Tibial nerve (tissue), 4 donors: Measurements from ENCODE around the gene ATP5MC3. TPM values are rescaled to one million over a fixed set of nuclear protein-coding genes. Genes with fewer than 3 reads are reported as not detected.

ENCODE experiments used
- DNase-seq, 2 donors: peaks; one replicate each; pipeline ENCODE4 v3.0.0-alpha.2; 2019; ENCODE audit warnings: low spot score in 2 of 2
- H3K27ac ChIP-seq, 4 donors: fragments of 200-600 bp; sonication (generic) in 3 of 4; one replicate each; pipeline ENCODE4 v1.5.1; 2017 to 2019; ENCODE audit warnings: mild to moderate bottlenecking in 1 of 4
- H3K27me3 ChIP-seq, 2 donors: fragments of 200-600 bp; sonication (generic) in 1 of 2; one replicate each; pipeline versions ENCODE4 v1.5.1 to v1.6.0; 2017 to 2019
- H3K36me3 ChIP-seq, 3 donors: fragments of 200-600 bp; sonication (generic); one replicate each; pipeline ENCODE4 v1.5.1; 2018 to 2019
- H3K4me1 ChIP-seq, 4 donors: fragments of 200-600 bp; sonication (generic) in 3 of 4; one replicate each; pipeline ENCODE4 v1.5.1; 2017 to 2019
- H3K4me3 ChIP-seq, 4 donors: fragments of 200-600 bp; sonication (generic) in 3 of 4; one replicate each; pipeline ENCODE4 v1.5.1; 2017 to 2019; ENCODE audit warnings: mild to moderate bottlenecking in 1 of 4, moderate library complexity in 1 of 4
- H3K9me3 ChIP-seq, 4 donors: fragments of 200-600 bp; sonication (generic) in 3 of 4; one replicate each; pipeline ENCODE4 v1.5.1; 2017 to 2019
- CTCF ChIP-seq, 5 experiments: fragments of 200-600 bp in 3 of 5; fragments of 450-650 bp in 2 of 5; sonication (generic) in 3 of 5; IDR thresholded peaks; one replicate each; pipeline ENCODE4 v1.5.1; 2016 to 2019; ENCODE audit warnings: antibody characterized with exemption in 5 of 5, mild to moderate bottlenecking in 3 of 5, moderate library complexity in 2 of 5
- EP300 ChIP-seq, 2 donors: sonication (generic); formaldehyde crosslinking; IDR thresholded peaks; one replicate each; pipeline ENCODE4 v1.6.1; 2017; ENCODE audit warnings: antibody characterized with exemption in 2 of 2, mild to moderate bottlenecking in 1 of 2
- POLR2A ChIP-seq, 2 donors: fragments of 450-650 bp; IDR thresholded peaks; one replicate each; pipeline ENCODE4 v1.6.1; 2017; ENCODE audit warnings: antibody characterized with exemption in 2 of 2, mild to moderate bottlenecking in 2 of 2, moderate library complexity in 2 of 2
- WGBS, 2 donors: methylation state at CpG; one replicate each; pipeline ENCODE4 v1.1.5; 2018; 5-methylcytosine and 5-hydroxymethylcytosine counted together
- total RNA-seq, 4 donors: library from RNA; depleted of rRNA; stranded (reverse); fragments of >200 nt; gene quantifications; one replicate each; pipeline ENCODE4 v1.1.0, GENCODE V29; 2016

The ATP5MC3 gene
- total RNA-seq, 4 donors from 2014 or later: 47.3 to 103 (median 74.2) TPM

GRCh38 chr2:175136334-175137215 is 44.9 kb downstream of the ATP5MC3 start:
- TF ChIP-seq CTCF (IDR thresholded peaks at IDR 0.05): no peak
- Histone ChIP-seq H3K4me1 (peaks cover 0 to 31% (median 0%) of the 10 kb centered on the region in 4 donors), H3K27ac (no peak overlapping the region), H3K36me3 (peaks cover 0 to 10% (median 0%) of the 10 kb centered on the region in 3 donors), H3K27me3 (no peaks in the 10 kb centered on the region), H3K9me3 (no peaks in the 10 kb centered on the region), H3K4me3 (no peak overlapping the region)
- no peak for DNase-seq

GRCh38 chr2:175135862-175136261 is 45.6 kb downstream of the ATP5MC3 start:
- Histone ChIP-seq H3K4me3 (no peak overlapping the region), H3K9me3 (no peaks in the 10 kb centered on the region), H3K27me3 (no peaks in the 10 kb centered on the region), H3K27ac (no peak overlapping the region), H3K36me3 (peaks cover 0 to 10% (median 0%) of the 10 kb centered on the region in 3 donors), H3K4me1 (peaks cover 0 to 35% (median 0%) of the 10 kb centered on the region in 4 donors)
- TF ChIP-seq POLR2A (IDR thresholded peaks at IDR 0.05): no peak
- TF ChIP-seq EP300 (IDR thresholded peaks at IDR 0.05): no peak
- no peak for TF ChIP-seq CTCF (IDR thresholded peaks at IDR 0.05)
- no peak for DNase-seq
- 68 to 76% methylated on average over 2 of the region's 2 CpGs for WGBS, 2 donors

- WGBS, 2 donors: 90 to 94% methylated on average over 3 of the region's 3 CpGs
- TF ChIP-seq POLR2A (IDR thresholded peaks at IDR 0.05): no peak
- no peak for TF ChIP-seq CTCF (IDR thresholded peaks at IDR 0.05)
- no peak for TF ChIP-seq EP300 (IDR thresholded peaks at IDR 0.05)
Measured at GRCh38 chr2:175135177-175135576, 46.3 kb downstream of the ATP5MC3 start.

GRCh38 chr2:175131252-175131651 is 50.3 kb downstream of the ATP5MC3 start:
- 68 to 73% methylated on average over 2 of the region's 2 CpGs for WGBS, 2 donors
- Histone ChIP-seq H3K9me3 (no peaks in the 10 kb centered on the region), H3K4me1 (peaks cover 0 to 13% (median 0%) of the 10 kb centered on the region in 4 donors), H3K36me3 (peaks cover 0 to 47% (median 0%) of the 10 kb centered on the region in 3 donors), H3K27ac (no peak overlapping the region), H3K4me3 (no peak overlapping the region), H3K27me3 (no peaks in the 10 kb centered on the region)
- TF ChIP-seq POLR2A (IDR thresholded peaks at IDR 0.05): no peak
- no peak for TF ChIP-seq EP300 (IDR thresholded peaks at IDR 0.05)
- no peak for TF ChIP-seq CTCF (IDR thresholded peaks at IDR 0.05)
- DNase-seq: no peak

More at GRCh38 chr2:175135177-175135576, 46.3 kb downstream of the ATP5MC3 start:
- Histone ChIP-seq H3K27me3 (no peaks in the 10 kb centered on the region), H3K9me3 (no peaks in the 10 kb centered on the region), H3K27ac (no peak overlapping the region), H3K4me1 (peaks cover 0 to 31% (median 0%) of the 10 kb centered on the region in 4 donors), H3K4me3 (no peak overlapping the region), H3K36me3 (peaks cover 0 to 13% (median 0%) of the 10 kb centered on the region in 3 donors)
- DNase-seq: no peak

GRCh38 chr2:175126661-175127060 is 54.8 kb downstream of the ATP5MC3 start:
- Histone ChIP-seq H3K4me3 (no peak overlapping the region), H3K27me3 (no peaks in the 10 kb centered on the region), H3K4me1 (peaks cover 0 to 11% (median 0%) of the 10 kb centered on the region in 4 donors), H3K36me3 (peaks cover 0 to 37% (median 0%) of the 10 kb centered on the region in 3 donors), H3K9me3 (no peaks in the 10 kb centered on the region), H3K27ac (no peak overlapping the region)
- DNase-seq: no peak
- TF ChIP-seq CTCF (IDR thresholded peaks at IDR 0.05) (no peak), POLR2A (IDR thresholded peaks at IDR 0.05) (no peak), EP300 (IDR thresholded peaks at IDR 0.05) (no peak)
- WGBS, 2 donors: 92 to 94% methylated on average over 1 of the region's 1 CpG
